ENCODE results near the gene ADAP1.
A peak's percentile ranks its signal among the peaks of the same experiment; 100 is the strongest.
"Not testable (repeated sequence)": the region's sequence is repeated elsewhere in the genome, so short reads cannot be mapped to it uniquely, and the experiment has no call there.

Gene ADAP1

GRCh38 chr7:954330-955238 lies at the start of gene ADAP1:
Gene ADAP1 (minus strand): TSS chr7:954680. CDS start chr7:954477, 203 bp downstream.
- DNase-seq: peak; percentile 56

GRCh38 chr7:1002445-1002844 lies 48.0 kb upstream of the ADAP1 start:
- not testable (repeated sequence) for DNase-seq

GRCh38 chr7:1002026-1002425 lies 47.5 kb upstream of the ADAP1 start:
- not testable (repeated sequence) for DNase-seq

GRCh38 chr7:1001069-1001770 lies 46.7 kb upstream of the ADAP1 start:
- not testable (repeated sequence) for DNase-seq

- DNase-seq: no peak
Measured at GRCh38 chr7:999941-1000935, 45.8 kb upstream of the ADAP1 start.

- DNase-seq: no peak
Measured at GRCh38 chr7:999149-999879, 44.8 kb upstream of the ADAP1 start.

GRCh38 chr7:997404-998395 lies 43.2 kb upstream of the ADAP1 start:
- no peak for DNase-seq

GRCh38 chr7:996079-996872 lies 41.8 kb upstream of the ADAP1 start:
- no peak for DNase-seq

- no peak for DNase-seq
Measured at GRCh38 chr7:995571-995970, 41.1 kb upstream of the ADAP1 start.

- no peak for DNase-seq
Measured at GRCh38 chr7:994592-995308, 40.3 kb upstream of the ADAP1 start.

- DNase-seq: peak; percentile 91
Measured at GRCh38 chr7:992709-993607, 38.5 kb upstream of the ADAP1 start.

GRCh38 chr7:991729-992656 lies 37.5 kb upstream of the ADAP1 start:
- no peak for DNase-seq

GRCh38 chr7:990933-991728 lies 36.7 kb upstream of the ADAP1 start:
- DNase-seq: no peak

GRCh38 chr7:990352-990932 lies 36.0 kb upstream of the ADAP1 start:
- no peak for DNase-seq

GRCh38 chr7:988963-989529 lies 34.6 kb upstream of the ADAP1 start:
- DNase-seq: no peak

Measured in OCI-M1 (cell line).